ENCODE measurements around the gene VWA7.

The VWA7 gene

GRCh38 chr6:31727717-31728671 lies 49.1 kb downstream of the VWA7 start:
- DNase-seq: peak in 1 of 2 experiments; percentile 86

GRCh38 chr6:31727034-31727716 lies 50.0 kb downstream of the VWA7 start:
- peak; percentile 95 to 97 for DNase-seq

- DNase-seq: peak; percentile 58 to 77
Measured at GRCh38 chr6:31725502-31726350, 51.4 kb downstream of the VWA7 start.

GRCh38 chr6:31723980-31724691 lies 53.0 kb downstream of the VWA7 start:
- no peak for DNase-seq

- no peak for DNase-seq
Measured at GRCh38 chr6:31723245-31723979, 53.7 kb downstream of the VWA7 start, which contains the start of gene MPIG6B. Gene MPIG6B (plus strand): TSS chr6:31723373. CDS start chr6:31723384, 11 bp downstream.

- DNase-seq: no peak
Measured at GRCh38 chr6:31722173-31722572, 55.0 kb downstream of the VWA7 start.

GRCh38 chr6:31721351-31722020 lies 55.6 kb downstream of the VWA7 start, which contains the start of gene LY6G6C:
Gene LY6G6C (minus strand): TSS chr6:31721746. CDS start chr6:31721679, 67 bp downstream.
- no peak for DNase-seq

- no peak for DNase-seq
Measured at GRCh38 chr6:31720196-31720770, 56.8 kb downstream of the VWA7 start.

- DNase-seq: no peak
Measured at GRCh38 chr6:31719001-31719400, 58.1 kb downstream of the VWA7 start.

GRCh38 chr6:31718265-31718664 lies 58.9 kb downstream of the VWA7 start:
- DNase-seq: no peak

GRCh38 chr6:31717499-31718222 lies 59.5 kb downstream of the VWA7 start:
- no peak for DNase-seq
